Keratinocyte (primary cell): Measurements from ENCODE around the gene ZNF511. TPM values are rescaled to one million over a fixed set of nuclear protein-coding genes. Genes with fewer than 3 reads are reported as not detected.

Source experiments
- DNase-seq: peaks from one replicate; pipeline ENCODE4 v3.0.0-alpha.2; 2011; ENCODE audit warnings: low read depth, missing footprints, low spot score
- FAIRE-seq: peaks from 2 replicates; lab custom pipeline; 2011; peaks lifted over from hg19 to GRCh38; lab: Jason Lieb, UNC
- H2AFZ ChIP-seq: 2 replicates; pipeline ENCODE4 v1.6.0; 2012; ENCODE audit warnings: low read length, control low read depth, inconsistent platforms; ENCODE audit not compliant: control insufficient read depth
- H3K27ac ChIP-seq: 2 replicates; pipeline ENCODE4 v1.5.1; 2011; ENCODE audit warnings: low read length; ENCODE audit not compliant: control insufficient read depth, insufficient read depth
- H3K27me3 ChIP-seq: 3 replicates; pipeline ENCODE4 v1.6.0; 2011; ENCODE audit warnings: low read length; ENCODE audit not compliant: control insufficient read depth, insufficient read depth; ENCODE audit errors: extremely low read depth
- H3K36me3 ChIP-seq, 2 experiments: 2 replicates in 1 of 2; 3 replicates in 1 of 2; pipeline ENCODE4 v1.5.1; 2011; ENCODE audit warnings: low read length in 2 of 2, mild to moderate bottlenecking in 1 of 2; ENCODE audit not compliant: control insufficient read depth in 2 of 2, insufficient read depth in 2 of 2; ENCODE audit errors: extremely low read depth in 1 of 2
- H3K4me1 ChIP-seq: 3 replicates; pipeline ENCODE4 v1.5.1; 2011; ENCODE audit warnings: low read length; ENCODE audit not compliant: control insufficient read depth, insufficient read depth; ENCODE audit errors: extremely low read depth
- H3K4me2 ChIP-seq: 3 replicates; pipeline ENCODE4 v1.6.0; 2011; ENCODE audit warnings: low read depth, low read length; ENCODE audit not compliant: control insufficient read depth, insufficient read depth; ENCODE audit errors: extremely low read depth
- H3K4me3 ChIP-seq, 3 experiments: fragments of 200-600 bp in 1 of 3; sonication (generic) in 1 of 3; 2 replicates in 2 of 3; 3 replicates in 1 of 3; pipeline ENCODE4 v1.5.1; 2011 to 2016; ENCODE audit warnings: low read length in 3 of 3, mild to moderate bottlenecking in 3 of 3, control low read depth in 2 of 3, inconsistent platforms in 1 of 3, low read depth in 1 of 3, mixed read lengths in 1 of 3, mixed run types in 1 of 3, moderate library complexity in 1 of 3; ENCODE audit not compliant: control insufficient read depth in 2 of 3, insufficient read depth in 2 of 3; ENCODE audit errors: extremely low read depth in 1 of 3
- H3K79me2 ChIP-seq: 2 replicates; pipeline ENCODE4 v1.6.0; 2012; ENCODE audit warnings: low read length; ENCODE audit not compliant: control insufficient read depth, insufficient read depth
- H3K9ac ChIP-seq: 3 replicates; pipeline ENCODE4 v1.6.0; 2011; ENCODE audit warnings: low read length; ENCODE audit not compliant: control insufficient read depth, insufficient read depth; ENCODE audit errors: extremely low read depth
- H3K9me1 ChIP-seq: 3 replicates; pipeline ENCODE4 v1.6.0; 2011; ENCODE audit warnings: low read length; ENCODE audit not compliant: control insufficient read depth, insufficient read depth; ENCODE audit errors: extremely low read depth
- H3K9me3 ChIP-seq: 2 replicates; pipeline ENCODE4 v1.5.1; 2012; ENCODE audit warnings: low read depth, low read length; ENCODE audit not compliant: control insufficient read depth
- H4K20me1 ChIP-seq: 3 replicates; pipeline ENCODE4 v1.6.0; 2011; ENCODE audit warnings: low read length; ENCODE audit not compliant: control insufficient read depth, insufficient read depth; ENCODE audit errors: extremely low read depth
- EZH2 ChIP-seq: IDR thresholded peaks from one replicate; pipeline ENCODE4 v1.6.1; 2012; ENCODE audit warnings: inconsistent platforms, mild to moderate bottlenecking, low read length, moderate library complexity
- dilution Hi-C: fragments of 300-500 bp; cut with MboI; formaldehyde crosslinking; loops from one replicate; pipeline ENCODE4 v1.7.0; 2020; ENCODE audit warnings: low sequenced_read_pairs; ENCODE audit not compliant: extremely low pct_ligation_motif_present
- polyA plus RNA-seq, 5 experiments: library from polyadenylated mRNA; depleted of rRNA in 3 of 5; stranded (reverse) in 3 of 5; stranded (forward) in 1 of 5; unstranded in 1 of 5; fragments of >200 nt; gene quantifications; 1 replicate in 1 of 5; 2 replicates in 3 of 5; 3 replicates in 1 of 5; pipeline versions ENCODE4 v1.2.1 to v1.2.3, GENCODE V29; 2011 to 2012; ENCODE audit warnings: missing spikeins in 2 of 5, low read depth in 1 of 5, low replicate concordance in 1 of 5
- TF ChIP-seq, protein P1 (sequence below), 3 experiments: IDR thresholded peaks in 1 of 3; conservative IDR thresholded peaks in 1 of 3; optimal IDR thresholded peaks in 1 of 3; 2 replicates in 2 of 3; 3 replicates in 1 of 3; pipeline versions ENCODE3 to v1.5.1; 2011; ENCODE audit warnings: low read length in 3 of 3, mild to moderate bottlenecking in 3 of 3, moderate library complexity in 2 of 3, control low read depth in 1 of 3, inconsistent platforms in 1 of 3; ENCODE audit not compliant: insufficient read depth in 2 of 3; ENCODE audit errors: extremely low read depth in 1 of 3

ZNF511 gene
- polyA plus RNA-seq, 1 donor (not counting 4 experiments of a cell fraction or from before 2014, with no cell fraction given) = 20.2 TPM

DNA sequence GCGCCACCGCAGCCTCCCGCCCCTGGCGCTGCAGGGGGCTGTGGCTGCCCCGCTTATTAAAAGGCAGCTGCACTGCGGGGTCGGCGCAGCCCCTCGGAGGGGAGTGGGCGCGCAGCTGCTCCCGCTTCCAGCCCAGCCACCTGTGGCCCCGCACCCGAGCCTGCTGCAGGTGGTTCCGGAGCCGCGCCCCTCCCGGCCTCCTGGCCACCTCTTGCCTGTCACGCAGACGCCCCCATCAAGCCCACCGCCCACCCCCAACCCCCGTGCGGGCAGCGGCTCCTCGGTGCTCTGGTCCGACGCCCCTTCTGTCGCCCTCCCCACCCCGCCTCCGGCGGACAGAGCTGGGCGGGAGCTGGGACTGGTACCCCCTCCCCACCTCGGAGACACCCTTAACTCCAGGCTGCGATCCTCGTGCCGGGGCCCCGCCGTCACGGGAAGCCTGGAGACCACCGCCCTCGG, 27.4 kb downstream of the ZNF511 start:
- no peaks in the 10 kb centered on the region for H3K4me1 ChIP-seq
- no peak for FAIRE-seq
- peaks cover 56% of the 10 kb centered on the region for H3K27me3 ChIP-seq

DNA sequence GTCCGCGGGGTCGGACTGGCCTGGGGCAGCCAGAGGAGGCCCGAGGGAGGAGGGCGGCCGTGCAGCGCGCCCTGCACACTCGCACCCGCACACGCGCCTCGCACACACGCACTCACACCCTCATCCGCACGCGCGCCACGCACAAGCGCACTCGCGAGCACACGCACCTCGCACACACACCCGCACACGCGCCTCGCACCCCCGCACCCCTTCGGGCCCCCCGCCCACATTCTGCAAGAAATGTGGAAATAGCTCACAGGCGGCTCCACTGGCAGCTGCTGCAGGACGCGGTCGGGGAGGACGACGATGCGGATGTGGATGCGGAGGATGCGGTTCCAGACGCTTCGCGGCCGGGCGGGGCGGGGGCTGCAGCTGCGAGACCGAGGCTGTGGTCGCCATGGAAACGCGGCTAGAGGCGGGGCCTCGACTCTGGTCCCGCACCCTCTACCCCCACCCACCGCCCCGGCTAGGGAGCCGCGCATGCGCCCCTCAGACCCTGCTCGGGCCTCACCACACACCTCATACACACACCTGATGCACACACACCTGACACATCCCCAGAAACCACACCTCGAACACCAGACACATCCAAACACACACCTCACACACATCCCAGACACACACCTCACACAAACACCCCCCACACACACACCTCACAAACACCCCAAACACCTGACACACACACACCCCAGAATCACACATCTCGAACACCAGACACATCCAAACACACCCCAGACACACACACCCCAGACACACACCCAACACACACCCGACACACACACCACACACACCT, 28.1 kb downstream of the ZNF511 start, which contains the start of gene CALY:
TSS of gene CALY (minus strand) at position 320 of the 793 bp plus-strand sequence. CDS start 7,907 bp downstream, outside the sequence.
- FAIRE-seq = no peak
- peak; percentile 79 for TF ChIP-seq EZH2
- TF ChIP-seq, protein P1, sequence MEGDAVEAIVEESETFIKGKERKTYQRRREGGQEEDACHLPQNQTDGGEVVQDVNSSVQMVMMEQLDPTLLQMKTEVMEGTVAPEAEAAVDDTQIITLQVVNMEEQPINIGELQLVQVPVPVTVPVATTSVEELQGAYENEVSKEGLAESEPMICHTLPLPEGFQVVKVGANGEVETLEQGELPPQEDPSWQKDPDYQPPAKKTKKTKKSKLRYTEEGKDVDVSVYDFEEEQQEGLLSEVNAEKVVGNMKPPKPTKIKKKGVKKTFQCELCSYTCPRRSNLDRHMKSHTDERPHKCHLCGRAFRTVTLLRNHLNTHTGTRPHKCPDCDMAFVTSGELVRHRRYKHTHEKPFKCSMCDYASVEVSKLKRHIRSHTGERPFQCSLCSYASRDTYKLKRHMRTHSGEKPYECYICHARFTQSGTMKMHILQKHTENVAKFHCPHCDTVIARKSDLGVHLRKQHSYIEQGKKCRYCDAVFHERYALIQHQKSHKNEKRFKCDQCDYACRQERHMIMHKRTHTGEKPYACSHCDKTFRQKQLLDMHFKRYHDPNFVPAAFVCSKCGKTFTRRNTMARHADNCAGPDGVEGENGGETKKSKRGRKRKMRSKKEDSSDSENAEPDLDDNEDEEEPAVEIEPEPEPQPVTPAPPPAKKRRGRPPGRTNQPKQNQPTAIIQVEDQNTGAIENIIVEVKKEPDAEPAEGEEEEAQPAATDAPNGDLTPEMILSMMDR (optimal IDR thresholded peaks at IDR 0.05 in 1 of 3, IDR thresholded peaks at IDR 0.05 in 1 of 3, conservative IDR thresholded peaks at IDR 0.05 in 1 of 3; ENCODE audit: extremely low read depth in 1 of 3, insufficient read depth in 2 of 3, low read length in 3 of 3) = no peak
- Histone ChIP-seq H3K79me2 (no peaks in the 10 kb centered on the region), H3K4me3 (no peak within 1 kb of the TSS), H4K20me1 (no peaks in the 10 kb centered on the region), H3K4me2 (no peak within 1 kb of the TSS), H3K9ac (no peak within 1 kb of the TSS), H3K9me1 (no peaks in the 10 kb centered on the region), H2AFZ (no peak within 1 kb of the TSS), H3K27me3 (peaks cover 56% of the 10 kb centered on the region), H3K4me1 (no peaks in the 10 kb centered on the region), H3K9me3 (no peaks in the 10 kb centered on the region), H3K36me3 (no peaks in the 10 kb centered on the region), H3K27ac (no peak within 1 kb of the TSS)
- DNase-seq = no peak
- dilution Hi-C loops = no loop called here

More for the DNA sequence above, 27.4 kb downstream of the ZNF511 start:
- Histone ChIP-seq H3K9ac (no peak overlapping the region), H4K20me1 (no peaks in the 10 kb centered on the region), H3K9me1 (no peaks in the 10 kb centered on the region), H3K9me3 (no peaks in the 10 kb centered on the region), H3K79me2 (no peaks in the 10 kb centered on the region), H3K36me3 (no peaks in the 10 kb centered on the region), H2AFZ (no peak overlapping the region), H3K4me3 (no peak overlapping the region), H3K27ac (no peak overlapping the region), H3K4me2 (no peak overlapping the region)
- TF ChIP-seq, protein P1 (optimal IDR thresholded peaks at IDR 0.05 in 1 of 3, IDR thresholded peaks at IDR 0.05 in 1 of 3, conservative IDR thresholded peaks at IDR 0.05 in 1 of 3; ENCODE audit: extremely low read depth in 1 of 3, insufficient read depth in 2 of 3, low read length in 3 of 3) = no peak
- no peak for TF ChIP-seq EZH2
- dilution Hi-C loops = no loop called here
- no peak for DNase-seq
